ENCODE results near the gene ZNF646.

- TF ChIP-seq POLR2AphosphoS5 (IDR thresholded peaks at IDR 0.05; ENCODE audit: low read depth, low read length), result no peak
- TF ChIP-seq POLR2A (IDR thresholded peaks at IDR 0.05; ENCODE audit: low read depth, low read length), result no peak
- no peak for TF ChIP-seq TAF1 (IDR thresholded peaks at IDR 0.05; ENCODE audit: borderline replicate concordance, low read depth, low read length)
These were observed 45.0 kb upstream of the ZNF646 start for GRCh38 chr16:31029272-31029671.
